ENCODE results near the gene GMNN.

GMNN gene

DNA sequence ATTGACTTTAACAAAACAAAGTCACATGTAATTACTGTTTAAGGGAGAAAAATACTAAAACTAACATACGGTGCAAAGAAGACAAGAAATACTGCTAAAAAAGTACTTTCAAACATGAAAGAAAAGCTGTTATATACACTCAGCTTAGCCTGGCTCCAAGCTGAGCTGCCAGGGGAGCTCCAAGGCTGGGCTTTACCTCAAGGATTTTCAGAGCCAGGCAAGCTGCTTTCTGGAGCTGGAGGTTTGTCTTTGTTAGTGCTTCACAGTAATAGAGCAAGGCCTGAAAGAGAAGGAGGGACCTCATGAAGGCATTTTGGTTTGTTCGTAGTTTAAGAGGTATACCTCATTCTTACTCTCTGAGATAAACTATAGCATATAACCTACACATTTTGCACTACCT, 43.6 kb downstream of the GMNN start:
- no peak for DNase-seq

DNA sequence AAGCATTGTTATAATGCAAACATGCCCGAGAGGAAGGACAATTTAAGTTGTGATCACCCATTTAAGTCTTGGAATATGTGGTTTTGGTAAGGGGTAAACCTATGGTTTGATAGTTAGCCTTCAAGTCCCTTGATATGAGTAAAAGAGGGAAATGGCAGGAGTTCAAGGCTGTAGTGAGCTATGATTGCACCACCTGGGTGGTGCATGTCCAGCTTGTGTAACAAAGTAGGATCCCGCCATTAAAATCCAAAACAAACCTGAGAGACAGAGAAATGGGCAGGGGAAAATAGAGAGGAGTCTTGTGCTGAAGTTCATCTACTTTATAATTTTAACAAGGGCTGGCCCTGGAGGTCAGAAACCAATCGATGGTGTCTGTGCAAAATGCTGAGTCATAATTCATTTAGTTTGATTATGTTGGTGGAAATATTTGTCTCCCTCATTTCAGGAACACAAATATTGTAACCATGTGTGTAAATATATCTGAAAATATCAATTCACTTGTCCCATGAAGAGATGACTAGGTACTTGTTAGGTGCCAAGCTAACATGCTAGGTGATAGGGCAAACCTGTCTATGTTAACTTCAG, 47.2 kb downstream of the GMNN start:
- no peak for DNase-seq

DNA sequence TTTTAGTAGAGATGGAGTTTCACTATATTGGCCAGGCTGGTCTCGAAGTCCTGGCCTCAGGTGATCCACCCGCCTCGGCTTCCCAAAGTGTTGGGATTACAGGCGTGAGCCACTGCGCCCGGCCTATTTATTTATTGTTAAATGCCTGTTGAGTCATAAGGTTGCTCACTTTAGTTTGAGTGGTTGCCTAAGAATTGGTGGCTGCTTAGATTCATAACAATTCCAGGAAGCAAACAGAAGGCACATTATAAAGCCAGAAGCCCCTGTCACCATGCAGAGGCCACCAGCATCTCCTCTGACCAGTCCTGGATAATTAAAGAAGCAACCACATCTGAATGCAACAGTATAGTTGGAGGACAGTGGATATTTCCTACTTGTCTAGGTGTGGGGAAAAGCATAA, 48.0 kb downstream of the GMNN start:
- no peak for DNase-seq

DNA sequence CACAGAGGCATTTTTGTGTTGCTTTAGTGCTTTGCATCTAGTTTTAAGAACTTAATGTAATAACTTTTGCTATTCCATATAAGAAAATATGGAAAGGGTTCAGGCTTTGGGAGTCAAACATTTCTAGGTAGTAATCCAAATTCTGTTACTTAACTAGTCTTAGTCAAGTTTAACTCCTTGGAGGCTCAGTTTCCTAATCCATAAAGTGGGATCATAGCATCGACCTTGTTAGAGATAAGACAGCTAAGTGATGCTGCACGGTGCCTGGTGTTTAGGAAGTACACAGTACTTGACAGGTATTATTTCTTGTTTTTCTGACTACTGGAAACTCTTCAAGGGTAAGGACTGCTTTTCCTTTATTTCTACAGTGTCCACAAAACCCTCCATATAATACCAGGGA, 48.4 kb downstream of the GMNN start:
- no peak for DNase-seq

DNA sequence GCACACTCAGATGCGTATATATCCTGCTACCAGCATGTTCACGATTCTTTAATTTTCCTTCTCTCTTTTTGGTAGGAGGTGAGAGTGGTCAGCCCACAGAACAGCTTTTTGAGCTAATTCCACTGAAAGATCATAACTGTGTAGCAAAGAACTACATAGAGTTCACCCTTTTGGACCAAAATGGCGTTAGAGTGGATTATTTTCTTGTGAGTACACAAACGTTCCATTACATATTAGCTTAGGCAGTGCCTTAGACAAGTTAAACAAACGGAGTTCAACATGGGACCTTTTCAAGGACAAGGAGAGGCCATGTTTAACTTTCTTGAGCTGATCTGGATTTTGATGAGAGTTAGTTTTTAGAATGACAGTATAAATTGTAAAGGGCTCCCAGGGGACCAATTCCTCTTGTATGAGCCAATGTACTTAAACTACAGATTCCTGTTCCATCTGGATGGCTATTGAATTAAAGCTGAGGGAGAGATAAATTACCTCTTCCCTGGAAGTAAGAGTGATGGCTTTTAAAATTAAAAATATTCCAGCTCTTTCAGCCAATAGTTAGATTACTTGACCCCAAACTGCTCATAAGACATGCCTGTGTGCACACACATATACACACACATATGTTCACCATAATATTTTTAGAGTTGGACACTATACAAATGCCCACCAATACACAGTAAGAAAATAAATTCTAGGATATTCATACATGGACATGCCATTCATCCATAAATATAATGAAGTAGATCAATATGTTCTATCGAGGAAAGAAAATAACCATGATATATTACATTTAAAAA, 49.6 kb downstream of the GMNN start:
- DNase-seq: no peak

DNA sequence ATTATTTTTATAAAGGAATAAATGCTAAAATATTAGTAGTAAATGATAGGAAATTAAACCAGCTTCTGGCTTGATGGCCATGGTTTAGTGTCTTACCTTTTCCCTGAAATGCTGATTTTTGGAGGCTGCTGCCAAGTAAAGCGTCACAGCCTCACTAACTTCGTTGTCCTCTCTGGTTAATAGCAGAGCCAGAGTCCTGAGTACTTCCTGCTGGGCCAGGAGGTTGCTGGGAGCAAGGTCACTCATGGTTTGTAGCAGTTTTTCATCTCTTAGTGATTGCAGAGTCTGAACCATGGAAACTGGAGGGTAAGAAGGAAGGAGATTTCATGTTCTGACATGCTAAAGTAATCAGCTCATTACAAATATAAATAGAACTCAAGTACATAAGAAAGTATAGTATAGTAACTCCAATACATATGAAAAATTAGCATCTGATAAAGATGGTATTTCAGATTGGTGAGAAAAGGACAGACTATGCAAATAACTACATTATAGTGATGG, 50.4 kb downstream of the GMNN start:
- DNase-seq: no peak

DNA sequence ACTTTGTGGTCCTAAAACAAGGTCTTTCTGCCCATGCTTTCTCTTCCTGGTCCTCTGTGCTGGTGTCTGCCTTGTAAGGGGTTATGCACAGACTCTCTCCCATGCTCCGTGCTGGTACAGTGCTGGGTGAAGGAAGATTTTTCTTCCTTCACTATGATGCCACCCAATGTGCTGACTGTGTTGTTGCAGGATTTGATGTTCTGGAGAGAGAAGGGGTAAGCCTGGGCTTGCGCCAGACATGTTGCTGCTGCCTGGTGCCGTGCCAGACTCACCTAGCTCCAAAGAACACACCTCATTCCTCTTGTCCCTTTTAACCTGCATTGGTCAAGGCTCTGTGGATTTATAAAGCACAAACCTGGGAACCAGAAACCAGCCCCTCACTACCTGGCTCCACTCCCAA, 52.4 kb downstream of the GMNN start:
- no peak for DNase-seq

DNA sequence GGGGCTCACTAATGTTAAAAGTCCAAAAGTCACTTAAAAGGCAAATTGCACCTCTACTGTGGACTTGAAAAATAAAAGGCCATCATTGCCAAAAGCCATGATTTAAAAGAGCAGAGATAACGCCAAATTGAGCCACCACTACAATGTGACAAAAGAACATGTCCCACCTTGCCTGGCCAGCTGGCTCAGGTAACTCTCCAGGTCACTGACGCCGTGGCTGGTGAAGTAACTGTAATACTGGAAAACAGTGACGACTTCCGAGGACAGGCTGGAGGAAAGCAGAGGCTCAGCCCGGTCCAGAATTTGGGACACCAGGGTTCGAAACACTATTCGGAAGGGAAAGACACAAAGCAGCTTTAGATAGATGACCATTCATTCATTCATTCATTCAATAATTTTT, 53.2 kb downstream of the GMNN start:
- DNase-seq: no peak

DNA sequence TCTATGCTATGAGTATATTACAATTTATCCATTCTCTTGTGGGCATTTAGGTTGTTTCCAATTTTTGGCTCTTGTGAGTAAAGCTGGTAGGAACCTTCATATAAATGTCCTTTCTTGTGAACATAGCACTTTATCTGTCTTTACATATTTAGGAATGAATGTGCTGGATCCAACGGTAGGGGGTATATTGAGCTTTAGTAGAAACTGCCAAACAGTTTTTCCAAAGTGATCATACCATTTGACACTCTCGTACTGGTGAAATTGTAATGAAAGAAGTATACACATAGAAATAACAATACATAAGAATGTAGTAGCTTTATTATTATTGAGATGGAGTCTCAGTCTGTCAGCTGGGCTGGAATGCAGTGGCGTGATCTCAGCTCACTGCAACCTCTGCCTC, 54.9 kb downstream of the GMNN start:
- DNase-seq: no peak

DNA sequence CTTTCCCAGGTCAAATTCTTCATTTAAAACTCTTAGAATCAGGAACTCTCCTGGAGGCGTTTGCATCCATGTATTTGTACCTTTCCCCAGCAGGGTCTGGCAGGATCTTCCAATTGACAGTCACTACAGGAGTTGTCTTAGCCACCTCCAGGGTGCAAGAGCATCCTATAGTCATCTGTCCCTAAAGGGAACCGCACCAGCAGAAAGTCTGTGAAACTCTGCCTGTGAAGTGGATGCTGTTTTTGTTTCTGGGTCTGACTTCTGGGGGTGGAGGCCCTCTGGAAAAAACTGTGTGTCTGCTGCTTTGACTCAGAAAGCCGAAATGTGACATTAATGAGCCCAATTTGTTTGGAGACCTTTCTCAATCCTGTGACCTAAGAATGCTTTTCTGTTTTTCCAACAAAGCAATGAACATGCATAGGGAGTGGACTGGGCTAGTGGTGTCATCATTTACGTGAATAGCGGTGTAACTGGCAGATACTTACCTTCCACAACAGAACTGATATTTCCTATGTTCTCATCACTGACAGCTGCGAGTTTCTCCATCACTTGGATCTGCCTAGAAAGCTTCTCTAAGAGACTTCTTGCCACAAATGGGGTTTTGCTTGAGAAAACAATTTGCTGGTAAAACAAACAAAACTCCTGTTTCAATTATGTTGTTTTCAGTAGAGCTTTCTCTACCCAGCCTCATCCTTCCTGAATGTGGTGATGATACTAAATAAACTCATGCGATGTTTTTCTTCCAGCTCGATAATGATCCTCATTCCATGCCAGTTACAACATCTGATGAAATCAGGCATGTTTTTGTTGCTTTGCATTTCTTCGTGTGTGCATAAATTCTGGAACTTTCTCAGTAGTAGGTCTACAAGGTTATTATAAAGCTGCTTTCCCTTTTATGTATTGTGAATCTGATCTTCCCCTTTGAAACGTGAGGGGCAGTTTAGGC, 57.3 kb downstream of the GMNN start:
- no peak for DNase-seq

DNA sequence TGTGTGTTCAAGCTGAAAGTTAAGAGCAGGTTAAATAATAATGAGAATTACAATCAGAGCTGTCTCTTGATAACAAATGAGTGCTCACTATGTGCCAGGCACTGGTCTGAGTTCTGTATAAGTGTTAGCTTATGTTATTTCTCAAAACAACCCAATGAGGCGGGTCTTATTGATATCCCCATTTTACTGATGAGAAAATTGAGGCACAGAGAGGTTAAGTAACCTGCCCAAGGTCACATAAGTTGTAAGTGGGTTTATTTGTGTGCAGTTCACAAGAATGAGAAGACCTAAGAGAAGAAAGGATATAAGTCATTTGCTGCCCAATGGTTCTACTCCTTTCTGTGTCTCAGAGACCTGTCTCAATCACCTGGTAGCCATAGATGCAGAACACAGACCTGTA, 58.1 kb downstream of the GMNN start:
- DNase-seq: no peak

DNA sequence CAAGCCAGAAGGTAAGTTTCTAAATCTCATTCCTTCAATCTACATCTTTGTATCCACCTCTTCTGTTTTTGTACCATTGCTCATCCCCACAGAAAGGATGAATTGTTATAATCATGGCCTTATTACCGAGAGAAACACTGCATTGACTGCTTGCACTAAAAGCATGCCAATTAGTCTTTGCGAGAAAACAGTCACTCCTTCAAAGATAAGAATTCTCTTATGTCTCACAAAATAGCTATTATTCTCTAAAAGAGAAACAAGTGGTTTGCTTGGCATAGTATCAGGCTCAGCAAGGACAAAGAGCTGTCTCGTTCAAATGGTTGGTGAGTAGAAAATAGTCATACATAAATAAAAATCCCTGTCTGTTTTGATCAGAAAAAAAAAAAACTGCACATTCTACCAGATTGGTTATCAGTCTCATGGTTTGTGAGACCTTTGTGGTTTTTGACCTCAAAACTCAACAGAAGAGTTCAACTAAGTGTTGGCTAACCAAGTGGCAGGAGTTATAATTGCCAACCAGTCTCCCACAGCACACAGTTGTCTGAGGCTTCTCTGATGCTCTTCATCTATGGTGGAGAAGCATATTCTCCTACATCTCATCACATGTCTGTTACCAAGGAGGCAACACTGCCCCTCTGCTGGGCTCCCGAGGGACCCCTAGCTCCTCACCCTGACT, 59.1 kb downstream of the GMNN start:
- DNase-seq: no peak
